ENCODE data around the gene DST.

The DST gene

GRCh38 chr6:56660381-56660730 is 17.7 kb upstream of the DST start:
- no peaks in the 10 kb centered on the region for H3K36me3 ChIP-seq (ENCODE audit: control insufficient read depth, insufficient read depth, low read length)
- no peaks in the 10 kb centered on the region for H3K27me3 ChIP-seq (ENCODE audit: control insufficient read depth, insufficient read depth, low read length)
- peaks cover 16% of the 10 kb centered on the region for H3K4me1 ChIP-seq (ENCODE audit: control insufficient read depth, insufficient read depth, low read length)
- no peaks in the 10 kb centered on the region for H3K9me3 ChIP-seq (ENCODE audit: control insufficient read depth, insufficient read depth, low read length)
- H3K9ac ChIP-seq (ENCODE audit: low read depth, low read length) = no peak overlapping the region
- no peak overlapping the region for H3K4me3 ChIP-seq (ENCODE audit: low read depth, low read length)

- Histone ChIP-seq H3K9me3 (ENCODE audit: control insufficient read depth, insufficient read depth, low read length) (no peaks in the 10 kb centered on the region), H3K27me3 (ENCODE audit: control insufficient read depth, insufficient read depth, low read length) (no peaks in the 10 kb centered on the region), H3K9ac (ENCODE audit: low read depth, low read length) (no peak overlapping the region), H3K4me1 (ENCODE audit: control insufficient read depth, insufficient read depth, low read length) (peaks cover 16% of the 10 kb centered on the region), H3K36me3 (ENCODE audit: control insufficient read depth, insufficient read depth, low read length) (no peaks in the 10 kb centered on the region), H3K4me3 (ENCODE audit: low read depth, low read length) (no peak overlapping the region)
These were observed 17.2 kb upstream of the DST start for GRCh38 chr6:56659721-56660380.

- Histone ChIP-seq H3K9me3 (ENCODE audit: control insufficient read depth, insufficient read depth, low read length) (no peaks in the 10 kb centered on the region), H3K36me3 (ENCODE audit: control insufficient read depth, insufficient read depth, low read length) (no peaks in the 10 kb centered on the region), H3K4me1 (ENCODE audit: control insufficient read depth, insufficient read depth, low read length) (peaks cover 16% of the 10 kb centered on the region), H3K4me3 (ENCODE audit: low read depth, low read length) (no peak overlapping the region), H3K9ac (ENCODE audit: low read depth, low read length) (no peak overlapping the region), H3K27me3 (ENCODE audit: control insufficient read depth, insufficient read depth, low read length) (no peaks in the 10 kb centered on the region)
These were observed 15.6 kb upstream of the DST start for GRCh38 chr6:56658326-56658725.

GRCh38 chr6:56657354-56657753 is 14.7 kb upstream of the DST start:
- peaks cover 17% of the 10 kb centered on the region for H3K4me1 ChIP-seq (ENCODE audit: control insufficient read depth, insufficient read depth, low read length)
- H3K36me3 ChIP-seq (ENCODE audit: control insufficient read depth, insufficient read depth, low read length) = no peaks in the 10 kb centered on the region
- no peak overlapping the region for H3K9ac ChIP-seq (ENCODE audit: low read depth, low read length)
- H3K9me3 ChIP-seq (ENCODE audit: control insufficient read depth, insufficient read depth, low read length) = no peaks in the 10 kb centered on the region
- no peak overlapping the region for H3K4me3 ChIP-seq (ENCODE audit: low read depth, low read length)
- H3K27me3 ChIP-seq (ENCODE audit: control insufficient read depth, insufficient read depth, low read length) = no peaks in the 10 kb centered on the region

GRCh38 chr6:56656466-56656865 is 13.8 kb upstream of the DST start:
- H3K4me3 ChIP-seq (ENCODE audit: low read depth, low read length) = no peak overlapping the region
- no peaks in the 10 kb centered on the region for H3K9me3 ChIP-seq (ENCODE audit: control insufficient read depth, insufficient read depth, low read length)
- H3K4me1 ChIP-seq (ENCODE audit: control insufficient read depth, insufficient read depth, low read length) = peaks cover 19% of the 10 kb centered on the region
- no peak overlapping the region for H3K9ac ChIP-seq (ENCODE audit: low read depth, low read length)
- H3K36me3 ChIP-seq (ENCODE audit: control insufficient read depth, insufficient read depth, low read length) = no peaks in the 10 kb centered on the region
- H3K27me3 ChIP-seq (ENCODE audit: control insufficient read depth, insufficient read depth, low read length) = no peaks in the 10 kb centered on the region

- Histone ChIP-seq H3K9ac (ENCODE audit: low read depth, low read length) (no peak overlapping the region), H3K4me3 (ENCODE audit: low read depth, low read length) (no peak overlapping the region), H3K36me3 (ENCODE audit: control insufficient read depth, insufficient read depth, low read length) (no peaks in the 10 kb centered on the region), H3K27me3 (ENCODE audit: control insufficient read depth, insufficient read depth, low read length) (no peaks in the 10 kb centered on the region), H3K9me3 (ENCODE audit: control insufficient read depth, insufficient read depth, low read length) (no peaks in the 10 kb centered on the region), H3K4me1 (ENCODE audit: control insufficient read depth, insufficient read depth, low read length) (peaks cover 15% of the 10 kb centered on the region)
These were observed 13.3 kb upstream of the DST start for GRCh38 chr6:56655996-56656395.

- no peak overlapping the region for H3K9ac ChIP-seq (ENCODE audit: low read depth, low read length)
- no peaks in the 10 kb centered on the region for H3K36me3 ChIP-seq (ENCODE audit: control insufficient read depth, insufficient read depth, low read length)
- no peak overlapping the region for H3K4me3 ChIP-seq (ENCODE audit: low read depth, low read length)
- H3K9me3 ChIP-seq (ENCODE audit: control insufficient read depth, insufficient read depth, low read length) = no peaks in the 10 kb centered on the region
- peaks cover 12% of the 10 kb centered on the region for H3K4me1 ChIP-seq (ENCODE audit: control insufficient read depth, insufficient read depth, low read length)
- no peaks in the 10 kb centered on the region for H3K27me3 ChIP-seq (ENCODE audit: control insufficient read depth, insufficient read depth, low read length)
These were observed 12.6 kb upstream of the DST start for GRCh38 chr6:56655249-56655648.

- Histone ChIP-seq H3K36me3 (ENCODE audit: control insufficient read depth, insufficient read depth, low read length) (no peaks in the 10 kb centered on the region), H3K4me3 (ENCODE audit: low read depth, low read length) (no peak overlapping the region), H3K9me3 (ENCODE audit: control insufficient read depth, insufficient read depth, low read length) (no peaks in the 10 kb centered on the region), H3K9ac (ENCODE audit: low read depth, low read length) (no peak overlapping the region), H3K27me3 (ENCODE audit: control insufficient read depth, insufficient read depth, low read length) (no peaks in the 10 kb centered on the region), H3K4me1 (ENCODE audit: control insufficient read depth, insufficient read depth, low read length) (peaks cover 6% of the 10 kb centered on the region)
These were observed 10.3 kb upstream of the DST start for GRCh38 chr6:56652994-56653393.

- Histone ChIP-seq H3K9ac (ENCODE audit: low read depth, low read length) (no peak overlapping the region), H3K4me3 (ENCODE audit: low read depth, low read length) (no peak overlapping the region), H3K9me3 (ENCODE audit: control insufficient read depth, insufficient read depth, low read length) (no peaks in the 10 kb centered on the region), H3K4me1 (ENCODE audit: control insufficient read depth, insufficient read depth, low read length) (peaks cover 6% of the 10 kb centered on the region), H3K27me3 (ENCODE audit: control insufficient read depth, insufficient read depth, low read length) (no peaks in the 10 kb centered on the region), H3K36me3 (ENCODE audit: control insufficient read depth, insufficient read depth, low read length) (no peaks in the 10 kb centered on the region)
These were observed 9.5 kb upstream of the DST start for GRCh38 chr6:56652231-56652630.

GRCh38 chr6:56650191-56650590 is 7.5 kb upstream of the DST start:
- no peaks in the 10 kb centered on the region for H3K36me3 ChIP-seq (ENCODE audit: control insufficient read depth, insufficient read depth, low read length)
- no peaks in the 10 kb centered on the region for H3K9me3 ChIP-seq (ENCODE audit: control insufficient read depth, insufficient read depth, low read length)
- H3K4me1 ChIP-seq (ENCODE audit: control insufficient read depth, insufficient read depth, low read length) = peaks cover 6% of the 10 kb centered on the region
- no peak overlapping the region for H3K9ac ChIP-seq (ENCODE audit: low read depth, low read length)
- no peak overlapping the region for H3K4me3 ChIP-seq (ENCODE audit: low read depth, low read length)
- no peaks in the 10 kb centered on the region for H3K27me3 ChIP-seq (ENCODE audit: control insufficient read depth, insufficient read depth, low read length)

GRCh38 chr6:56649782-56650181 is 7.1 kb upstream of the DST start:
- Histone ChIP-seq H3K9me3 (ENCODE audit: control insufficient read depth, insufficient read depth, low read length) (no peaks in the 10 kb centered on the region), H3K27me3 (ENCODE audit: control insufficient read depth, insufficient read depth, low read length) (no peaks in the 10 kb centered on the region), H3K36me3 (ENCODE audit: control insufficient read depth, insufficient read depth, low read length) (no peaks in the 10 kb centered on the region), H3K4me1 (ENCODE audit: control insufficient read depth, insufficient read depth, low read length) (peaks cover 6% of the 10 kb centered on the region), H3K4me3 (ENCODE audit: low read depth, low read length) (no peak overlapping the region), H3K9ac (ENCODE audit: low read depth, low read length) (no peak overlapping the region)

GRCh38 chr6:56649053-56649769 is 6.5 kb upstream of the DST start:
- H3K4me1 ChIP-seq (ENCODE audit: control insufficient read depth, insufficient read depth, low read length) = peaks cover 6% of the 10 kb centered on the region
- no peaks in the 10 kb centered on the region for H3K27me3 ChIP-seq (ENCODE audit: control insufficient read depth, insufficient read depth, low read length)
- H3K36me3 ChIP-seq (ENCODE audit: control insufficient read depth, insufficient read depth, low read length) = no peaks in the 10 kb centered on the region
- H3K9me3 ChIP-seq (ENCODE audit: control insufficient read depth, insufficient read depth, low read length) = no peaks in the 10 kb centered on the region
- no peak overlapping the region for H3K9ac ChIP-seq (ENCODE audit: low read depth, low read length)
- H3K4me3 ChIP-seq (ENCODE audit: low read depth, low read length) = no peak overlapping the region
